GM12892 (cell line): Measurements from ENCODE around the gene ADAMTS12.

Source experiments
- POLR2A ChIP-seq: IDR thresholded peaks from 2 replicates; pipeline ENCODE4 v1.6.1; 2011; ENCODE audit warnings: low read depth, low read length, control low read depth
- POLR2AphosphoS5 ChIP-seq: IDR thresholded peaks from 2 replicates; pipeline ENCODE4 v1.6.1; 2011; ENCODE audit warnings: low read depth, low read length, control low read depth

DNA sequence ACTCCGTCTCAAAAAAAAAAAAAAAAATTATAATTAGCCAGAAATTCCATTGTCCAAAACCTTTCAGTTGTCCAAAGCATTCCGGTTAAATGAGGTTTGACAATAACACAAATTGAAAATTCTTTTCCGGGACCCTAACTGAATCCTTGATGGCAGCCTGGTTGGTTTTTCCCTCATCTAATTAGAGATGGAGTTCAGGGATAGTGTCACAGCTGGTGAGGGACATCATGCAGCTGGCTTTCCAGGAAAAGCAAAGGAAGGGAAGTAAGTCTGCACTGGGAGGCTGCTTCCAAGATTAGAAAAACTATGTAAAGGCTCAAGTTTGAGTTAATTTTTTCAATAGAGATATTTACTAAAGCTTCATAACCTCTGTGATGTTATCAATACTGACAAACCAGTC lies 195.4 kb downstream of the ADAMTS12 start:
- TF ChIP-seq POLR2A = no peak
- no peak for TF ChIP-seq POLR2AphosphoS5
